ENCODE measurements around the gene TSHZ2.

DNA sequence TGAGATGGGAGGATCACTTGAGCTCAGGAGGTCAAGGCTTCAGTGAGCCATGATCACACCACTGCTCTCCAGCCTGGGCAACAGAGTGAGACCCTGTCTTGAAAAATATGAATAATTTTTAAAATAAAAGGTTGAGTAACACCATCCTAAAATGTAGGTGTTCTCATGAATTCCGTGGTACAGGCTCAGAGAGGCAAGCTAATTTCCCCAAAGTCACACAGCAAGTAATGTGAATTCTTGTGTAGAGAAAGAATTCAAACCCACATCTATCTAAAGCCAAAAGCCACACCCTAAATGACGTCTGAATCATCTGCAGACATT is 541.0 kb downstream of the TSHZ2 start:
- TF ChIP-seq, protein P1, sequence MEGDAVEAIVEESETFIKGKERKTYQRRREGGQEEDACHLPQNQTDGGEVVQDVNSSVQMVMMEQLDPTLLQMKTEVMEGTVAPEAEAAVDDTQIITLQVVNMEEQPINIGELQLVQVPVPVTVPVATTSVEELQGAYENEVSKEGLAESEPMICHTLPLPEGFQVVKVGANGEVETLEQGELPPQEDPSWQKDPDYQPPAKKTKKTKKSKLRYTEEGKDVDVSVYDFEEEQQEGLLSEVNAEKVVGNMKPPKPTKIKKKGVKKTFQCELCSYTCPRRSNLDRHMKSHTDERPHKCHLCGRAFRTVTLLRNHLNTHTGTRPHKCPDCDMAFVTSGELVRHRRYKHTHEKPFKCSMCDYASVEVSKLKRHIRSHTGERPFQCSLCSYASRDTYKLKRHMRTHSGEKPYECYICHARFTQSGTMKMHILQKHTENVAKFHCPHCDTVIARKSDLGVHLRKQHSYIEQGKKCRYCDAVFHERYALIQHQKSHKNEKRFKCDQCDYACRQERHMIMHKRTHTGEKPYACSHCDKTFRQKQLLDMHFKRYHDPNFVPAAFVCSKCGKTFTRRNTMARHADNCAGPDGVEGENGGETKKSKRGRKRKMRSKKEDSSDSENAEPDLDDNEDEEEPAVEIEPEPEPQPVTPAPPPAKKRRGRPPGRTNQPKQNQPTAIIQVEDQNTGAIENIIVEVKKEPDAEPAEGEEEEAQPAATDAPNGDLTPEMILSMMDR (IDR thresholded peaks at IDR 0.05) = no peak
- no peak for TF ChIP-seq POLR2A (IDR thresholded peaks at IDR 0.05)

Data from testis (tissue), 2 donors.